OCI-LY1 (cell line): ENCODE results near the gene PELO.

ENCODE experiments used
- H2AFZ ChIP-seq: fragments of 200-600 bp; sonication (generic), shearing (Covaris generic); 2 replicates; pipeline ENCODE4 v1.6.0; 2014; ENCODE audit warnings: antibody characterized with exemption, mild to moderate bottlenecking, low read length
- H3F3A ChIP-seq: fragments of 200-600 bp; sonication (generic), shearing (Covaris generic); 2 replicates; pipeline ENCODE4 v1.6.0; 2014; ENCODE audit warnings: mild to moderate bottlenecking, antibody characterized with exemption, low read length, moderate library complexity; ENCODE audit not compliant: insufficient read depth
- H3K27ac ChIP-seq: fragments of 200-600 bp; sonication (generic); 2 replicates; pipeline ENCODE4 v1.5.1; 2014; ENCODE audit warnings: low read length, mixed run types, mild to moderate bottlenecking, low read depth; ENCODE audit not compliant: poor library complexity, severe bottlenecking
- H3K27me3 ChIP-seq: fragments of 200-600 bp; sonication (generic); 2 replicates; pipeline ENCODE4 v1.6.0; 2014; ENCODE audit warnings: antibody characterized with exemption, mild to moderate bottlenecking, low read length, moderate library complexity; ENCODE audit not compliant: insufficient read depth
- H3K36me3 ChIP-seq: fragments of 200-600 bp; sonication (generic); 2 replicates; pipeline ENCODE4 v1.6.1; 2014; ENCODE audit warnings: mild to moderate bottlenecking, antibody characterized with exemption, low read length, moderate library complexity, mixed read lengths; ENCODE audit not compliant: insufficient read depth
- H3K4me1 ChIP-seq: fragments of 200-600 bp; sonication (generic); 2 replicates; pipeline ENCODE4 v1.5.1; 2014; ENCODE audit warnings: mild to moderate bottlenecking, low read length, moderate library complexity; ENCODE audit not compliant: insufficient read depth, severe bottlenecking
- H3K4me2 ChIP-seq: fragments of 200-600 bp; sonication (generic), shearing (Covaris generic); 2 replicates; pipeline ENCODE4 v1.6.1; 2014; ENCODE audit warnings: low read length
- H3K4me3 ChIP-seq: fragments of 200-600 bp; sonication (generic); 2 replicates; pipeline ENCODE4 v1.5.1; 2014; ENCODE audit warnings: low read length, low read depth, mild to moderate bottlenecking, mixed read lengths; ENCODE audit not compliant: poor library complexity, severe bottlenecking
- H3K79me2 ChIP-seq: fragments of 200-600 bp; shearing (Covaris generic); 2 replicates; pipeline ENCODE4 v1.6.1; 2016; ENCODE audit warnings: mixed run types, low read length, mixed read lengths; ENCODE audit not compliant: insufficient read depth
- H3K9ac ChIP-seq: fragments of 200-600 bp; sonication (generic), shearing (Covaris generic); 2 replicates; pipeline ENCODE4 v1.6.1; 2014; ENCODE audit warnings: mild to moderate bottlenecking, low read length, mixed read lengths
- H3K9me2 ChIP-seq: fragments of 200-600 bp; sonication (generic), shearing (Covaris generic); 2 replicates; pipeline ENCODE4 v1.6.1; 2014; ENCODE audit warnings: low read depth, mild to moderate bottlenecking, low read length, mixed read lengths
- H3K9me3 ChIP-seq: fragments of 200-600 bp; shearing (Covaris generic); 2 replicates; pipeline ENCODE4 v1.6.1; 2014; ENCODE audit warnings: low read length, mixed read lengths
- H4K20me1 ChIP-seq: fragments of 200-600 bp; sonication (generic), shearing (Covaris generic); 2 replicates; pipeline ENCODE4 v1.6.0; 2016; ENCODE audit warnings: mild to moderate bottlenecking, low read length; ENCODE audit not compliant: insufficient read depth
- EZH2 ChIP-seq: fragments of 200-600 bp; sonication (generic), shearing (Covaris generic); IDR thresholded peaks from 2 replicates; pipeline ENCODE4 v1.8.0; 2017; ENCODE audit warnings: borderline replicate concordance, mixed run types, mild to moderate bottlenecking, antibody characterized with exemption, low read length, moderate library complexity, mixed read lengths
- TF ChIP-seq, protein P1 (sequence below): fragments of 200-600 bp; sonication (generic), shearing (Covaris generic); IDR thresholded peaks from 2 replicates; pipeline ENCODE4 v1.5.1; 2017; ENCODE audit warnings: mild to moderate bottlenecking, antibody characterized with exemption, low read length, moderate library complexity, mixed read lengths

The PELO gene

DNA sequence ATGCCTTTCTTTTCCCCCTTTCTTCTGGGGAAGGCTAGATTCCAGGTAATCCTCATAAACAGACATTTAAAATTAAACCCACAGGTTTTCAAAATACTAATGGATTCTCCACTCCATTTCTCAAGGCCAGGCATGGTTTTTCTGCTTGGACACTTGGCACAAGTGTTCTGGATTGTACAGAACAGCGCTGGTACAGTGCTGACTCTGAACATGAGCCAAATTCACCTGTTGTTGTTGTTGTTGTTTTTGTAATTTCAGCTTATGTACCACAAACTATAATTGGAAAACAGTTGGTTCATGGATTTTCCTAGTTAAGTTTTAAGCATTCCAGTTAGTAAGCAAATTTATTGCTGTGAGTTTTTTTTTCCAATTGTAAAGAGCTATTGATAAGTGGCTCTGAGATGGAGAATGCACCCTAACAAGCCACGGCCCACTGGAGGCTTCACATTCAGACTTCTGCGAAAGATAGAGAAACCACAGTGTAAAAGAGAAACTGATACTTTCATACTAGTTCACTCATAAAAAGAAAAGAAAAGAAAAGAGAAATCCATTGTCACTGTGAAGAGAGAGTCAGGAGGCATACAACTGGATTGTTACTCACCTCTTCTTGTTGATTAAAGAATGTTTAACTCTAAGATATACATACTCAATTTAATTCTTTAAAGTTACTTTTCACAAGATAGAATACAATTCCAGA, 16.2 kb upstream of the PELO start:
- no peak for TF ChIP-seq EZH2
- Histone ChIP-seq H3K9ac (no peak overlapping the region), H3K27ac (no peak overlapping the region)

DNA sequence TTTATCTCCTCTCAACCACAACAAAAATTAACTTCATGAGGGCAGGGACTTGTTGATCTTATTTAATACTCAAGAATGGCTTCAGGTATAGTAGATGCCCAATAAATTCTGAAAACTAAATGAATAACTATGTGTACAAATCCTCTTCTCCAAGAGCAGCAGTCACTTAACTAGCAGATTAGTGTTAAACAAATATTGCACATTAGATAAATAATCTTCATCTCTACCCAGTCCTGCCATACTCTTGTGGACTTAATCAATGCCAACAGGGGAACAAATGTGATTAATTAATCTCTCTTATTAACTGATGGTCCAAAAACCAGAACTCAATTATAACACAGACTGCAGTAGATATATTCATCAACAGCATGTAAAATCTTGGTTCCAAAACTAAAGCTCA, 15.0 kb upstream of the PELO start:
- Histone ChIP-seq H3K4me2 (no peak overlapping the region), H3K27ac (no peak overlapping the region), H3K4me1 (no peaks in the 10 kb centered on the region)

More for the DNA sequence above, 16.2 kb upstream of the PELO start:
- no peak overlapping the region for H3K4me2 ChIP-seq
- H3K27me3 ChIP-seq: no peaks in the 10 kb centered on the region
- H3K4me1 ChIP-seq: no peaks in the 10 kb centered on the region
- no peaks in the 10 kb centered on the region for H4K20me1 ChIP-seq
- no peaks in the 10 kb centered on the region for H3K9me2 ChIP-seq
- no peaks in the 10 kb centered on the region for H3F3A ChIP-seq
- no peaks in the 10 kb centered on the region for H3K9me3 ChIP-seq
- H3K79me2 ChIP-seq: no peaks in the 10 kb centered on the region
- H2AFZ ChIP-seq: no peak overlapping the region
- no peaks in the 10 kb centered on the region for H3K36me3 ChIP-seq
- no peak overlapping the region for H3K4me3 ChIP-seq

DNA sequence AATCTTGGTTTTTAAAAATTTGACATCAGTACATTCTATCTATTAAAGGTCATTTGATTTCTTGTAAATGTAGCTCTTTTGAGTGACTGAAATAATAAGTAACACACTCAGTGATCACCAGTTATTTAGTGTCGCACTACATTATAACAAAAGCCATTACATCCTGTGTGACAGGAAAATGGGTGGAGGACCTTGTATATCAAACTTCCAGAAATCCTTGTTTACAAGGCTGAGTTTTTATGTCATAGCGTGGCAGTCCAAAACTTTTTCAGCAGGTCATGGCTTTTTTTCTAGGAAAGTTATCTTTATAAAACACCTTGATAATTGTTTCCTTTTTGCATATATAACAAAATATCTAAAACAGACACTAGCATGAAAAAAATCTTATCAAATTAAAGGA, 14.4 kb upstream of the PELO start:
- H3K79me2 ChIP-seq: no peaks in the 10 kb centered on the region
- no peaks in the 10 kb centered on the region for H3K9me2 ChIP-seq
- no peaks in the 10 kb centered on the region for H3K9me3 ChIP-seq
- no peaks in the 10 kb centered on the region for H3F3A ChIP-seq
- H3K36me3 ChIP-seq: no peaks in the 10 kb centered on the region
- no peak overlapping the region for H3K4me2 ChIP-seq
- no peak overlapping the region for H3K4me3 ChIP-seq
- no peaks in the 10 kb centered on the region for H3K27me3 ChIP-seq
- TF ChIP-seq EZH2: no peak
- TF ChIP-seq, protein P1, sequence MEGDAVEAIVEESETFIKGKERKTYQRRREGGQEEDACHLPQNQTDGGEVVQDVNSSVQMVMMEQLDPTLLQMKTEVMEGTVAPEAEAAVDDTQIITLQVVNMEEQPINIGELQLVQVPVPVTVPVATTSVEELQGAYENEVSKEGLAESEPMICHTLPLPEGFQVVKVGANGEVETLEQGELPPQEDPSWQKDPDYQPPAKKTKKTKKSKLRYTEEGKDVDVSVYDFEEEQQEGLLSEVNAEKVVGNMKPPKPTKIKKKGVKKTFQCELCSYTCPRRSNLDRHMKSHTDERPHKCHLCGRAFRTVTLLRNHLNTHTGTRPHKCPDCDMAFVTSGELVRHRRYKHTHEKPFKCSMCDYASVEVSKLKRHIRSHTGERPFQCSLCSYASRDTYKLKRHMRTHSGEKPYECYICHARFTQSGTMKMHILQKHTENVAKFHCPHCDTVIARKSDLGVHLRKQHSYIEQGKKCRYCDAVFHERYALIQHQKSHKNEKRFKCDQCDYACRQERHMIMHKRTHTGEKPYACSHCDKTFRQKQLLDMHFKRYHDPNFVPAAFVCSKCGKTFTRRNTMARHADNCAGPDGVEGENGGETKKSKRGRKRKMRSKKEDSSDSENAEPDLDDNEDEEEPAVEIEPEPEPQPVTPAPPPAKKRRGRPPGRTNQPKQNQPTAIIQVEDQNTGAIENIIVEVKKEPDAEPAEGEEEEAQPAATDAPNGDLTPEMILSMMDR: no peak
- no peak overlapping the region for H3K9ac ChIP-seq
- no peaks in the 10 kb centered on the region for H4K20me1 ChIP-seq
- H2AFZ ChIP-seq: no peak overlapping the region
- H3K4me1 ChIP-seq: no peaks in the 10 kb centered on the region
- no peak overlapping the region for H3K27ac ChIP-seq

More for the DNA sequence above, 15.0 kb upstream of the PELO start:
- Histone ChIP-seq H3K9me3 (no peaks in the 10 kb centered on the region), H3K27me3 (no peaks in the 10 kb centered on the region), H3K9me2 (no peaks in the 10 kb centered on the region), H4K20me1 (no peaks in the 10 kb centered on the region), H3K9ac (no peak overlapping the region), H3K79me2 (no peaks in the 10 kb centered on the region), H3F3A (no peaks in the 10 kb centered on the region), H2AFZ (no peak overlapping the region), H3K36me3 (no peaks in the 10 kb centered on the region), H3K4me3 (no peak overlapping the region)
- TF ChIP-seq, protein P1: no peak
- TF ChIP-seq EZH2: no peak

DNA sequence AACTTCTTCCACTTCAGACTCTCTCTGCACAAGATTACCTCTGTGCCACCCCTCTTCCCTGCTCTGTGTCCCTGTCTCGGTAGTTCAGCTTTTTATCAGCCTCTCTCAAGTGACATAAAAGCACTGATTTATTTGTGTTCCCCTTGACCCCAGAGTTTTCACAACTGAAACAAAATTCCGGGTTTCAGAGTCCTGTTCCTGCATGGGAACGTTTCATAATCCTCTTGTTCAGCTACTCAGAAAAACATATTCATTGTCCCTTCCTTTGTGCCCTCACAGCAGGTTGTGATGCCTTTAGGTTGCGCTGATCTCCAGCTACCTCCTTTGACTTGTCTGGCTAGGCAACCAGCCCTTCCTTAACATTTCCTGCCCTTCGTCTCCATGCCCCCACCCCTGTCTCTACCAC, 13.7 kb upstream of the PELO start:
- no peaks in the 10 kb centered on the region for H3K27me3 ChIP-seq
- H3K27ac ChIP-seq: no peak overlapping the region
- no peaks in the 10 kb centered on the region for H3F3A ChIP-seq
- no peak overlapping the region for H3K9ac ChIP-seq
- no peaks in the 10 kb centered on the region for H4K20me1 ChIP-seq
- H3K4me2 ChIP-seq: no peak overlapping the region
- H2AFZ ChIP-seq: no peak overlapping the region
- no peaks in the 10 kb centered on the region for H3K9me3 ChIP-seq
- no peaks in the 10 kb centered on the region for H3K4me1 ChIP-seq
- no peaks in the 10 kb centered on the region for H3K36me3 ChIP-seq
- H3K9me2 ChIP-seq: no peaks in the 10 kb centered on the region
- H3K4me3 ChIP-seq: no peak overlapping the region
- TF ChIP-seq, protein P1: no peak
- H3K79me2 ChIP-seq: no peaks in the 10 kb centered on the region
